Ishikawa (cell line): ENCODE data around the gene NFIB.

ENCODE experiments used
- CREB1 ChIP-seq: IDR thresholded peaks from 2 replicates; pipeline ENCODE4 v1.6.1; 2012; ENCODE audit warnings: low read depth
- EP300 ChIP-seq: IDR thresholded peaks from 2 replicates; pipeline ENCODE4 v1.6.1; 2012; ENCODE audit warnings: borderline replicate concordance
- FOXM1 ChIP-seq: IDR thresholded peaks from 2 replicates; pipeline ENCODE4 v1.6.1; 2012; ENCODE audit warnings: low read depth, borderline replicate concordance
- NFIC ChIP-seq: IDR thresholded peaks from 2 replicates; pipeline ENCODE4 v1.6.1; 2012
- RAD21 ChIP-seq: IDR thresholded peaks from 2 replicates; pipeline ENCODE4 v1.6.1; 2012; ENCODE audit warnings: low read depth
- TAF1 ChIP-seq: IDR thresholded peaks from 2 replicates; pipeline ENCODE4 v1.6.1; 2012; ENCODE audit warnings: low read depth, mild to moderate bottlenecking
- TCF12 ChIP-seq: IDR thresholded peaks from 2 replicates; pipeline ENCODE4 v1.6.1; 2012; ENCODE audit warnings: low read depth
- TEAD4 ChIP-seq: IDR thresholded peaks from 2 replicates; pipeline ENCODE4 v1.6.1; 2012
- YY1 ChIP-seq: IDR thresholded peaks from 2 replicates; pipeline ENCODE4 v1.6.1; 2012; ENCODE audit warnings: low read depth
- ZBTB7A ChIP-seq: IDR thresholded peaks from 2 replicates; pipeline ENCODE4 v1.6.1; 2012; ENCODE audit warnings: low read depth
- TF ChIP-seq, protein P1 (sequence below): IDR thresholded peaks from 2 replicates; pipeline ENCODE4 v1.6.1; 2012

DNA sequence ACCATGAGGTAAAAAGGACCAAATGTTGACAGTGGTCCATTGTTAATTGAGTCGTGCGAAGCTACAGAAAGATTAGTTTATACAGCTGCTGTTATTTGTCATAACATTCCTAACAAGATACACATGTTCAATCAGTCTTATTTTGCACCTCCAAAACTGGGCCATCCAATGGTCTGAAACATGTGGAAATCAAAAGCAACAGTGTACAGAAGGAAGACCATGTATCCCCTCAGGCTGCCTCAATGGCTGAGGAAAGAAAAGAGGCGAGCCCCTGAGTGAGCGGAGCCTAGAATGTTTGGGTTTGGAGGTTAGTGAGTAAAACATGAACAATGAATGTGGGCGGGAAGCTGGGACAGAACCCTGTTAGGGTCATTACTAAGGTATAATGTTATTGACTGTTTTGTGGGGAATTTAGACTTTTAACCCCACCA, 35.6 kb downstream of the NFIB start:
- TF ChIP-seq NFIC = no peak
- TF ChIP-seq RAD21 = no peak
- no peak for TF ChIP-seq TCF12
- TF ChIP-seq EP300 = no peak
- TF ChIP-seq, protein P1, sequence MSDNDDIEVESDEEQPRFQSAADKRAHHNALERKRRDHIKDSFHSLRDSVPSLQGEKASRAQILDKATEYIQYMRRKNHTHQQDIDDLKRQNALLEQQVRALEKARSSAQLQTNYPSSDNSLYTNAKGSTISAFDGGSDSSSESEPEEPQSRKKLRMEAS = no peak
- no peak for TF ChIP-seq TAF1
- TF ChIP-seq CREB1 = no peak
- no peak for TF ChIP-seq TEAD4
- no peak for TF ChIP-seq FOXM1
- TF ChIP-seq ZBTB7A = no peak
- TF ChIP-seq YY1 = no peak
